Ascending aorta (tissue), 2 donors: ENCODE results near the gene ITGBL1. TPM values are rescaled to one million over a fixed set of nuclear protein-coding genes. Genes with fewer than 3 reads are reported as not detected.

ENCODE experiments used
- DNase-seq, 2 donors: peaks; one replicate each; pipeline ENCODE4 v3.0.0-alpha.2; 2019; ENCODE audit warnings: low spot score in 2 of 2
- H3K27ac ChIP-seq, 2 donors: fragments of 200-600 bp; sonication (generic); one replicate each; pipeline ENCODE4 v1.5.1; 2016 to 2017; ENCODE audit warnings: mild to moderate bottlenecking in 1 of 2
- H3K27me3 ChIP-seq: fragments of 200-600 bp; sonication (generic); one replicate; pipeline ENCODE4 v1.5.1; 2017
- H3K36me3 ChIP-seq, 2 donors: fragments of 200-600 bp; sonication (generic); one replicate each; pipeline ENCODE4 v1.5.1; 2016
- H3K4me1 ChIP-seq, 2 donors: fragments of 200-600 bp; sonication (generic); one replicate each; pipeline ENCODE4 v1.5.1; 2016 to 2017; ENCODE audit warnings: mild to moderate bottlenecking in 1 of 2
- H3K4me3 ChIP-seq, 2 donors: fragments of 200-600 bp; sonication (generic); one replicate each; pipeline ENCODE4 v1.5.1; 2016 to 2017; ENCODE audit warnings: mild to moderate bottlenecking in 1 of 2
- H3K9me3 ChIP-seq, 2 donors: fragments of 200-600 bp; sonication (generic); one replicate each; pipeline ENCODE4 v1.5.1; 2016
- intact Hi-C: fragments of 100-400 bp; cut with DNase I; formaldehyde crosslinking; loops from one replicate; pipeline ENCODE4 v1.15.1; 2023
- total RNA-seq: library from RNA; depleted of rRNA; stranded (reverse); fragments of >200 nt; gene quantifications from one replicate; pipeline ENCODE4 v1.1.0, GENCODE V29; 2016
- TF ChIP-seq, protein P1 (sequence below), 3 experiments: fragments of 200-600 bp in 2 of 3; fragments of 450-650 bp in 1 of 3; sonication (generic) in 2 of 3; IDR thresholded peaks; one replicate each; pipeline ENCODE4 v1.5.1; 2016 to 2019; ENCODE audit warnings: antibody characterized with exemption in 3 of 3, mild to moderate bottlenecking in 1 of 3, moderate library complexity in 1 of 3

ITGBL1 gene
- total RNA-seq, 1 donor from 2014 or later, result 47.1 TPM

DNA sequence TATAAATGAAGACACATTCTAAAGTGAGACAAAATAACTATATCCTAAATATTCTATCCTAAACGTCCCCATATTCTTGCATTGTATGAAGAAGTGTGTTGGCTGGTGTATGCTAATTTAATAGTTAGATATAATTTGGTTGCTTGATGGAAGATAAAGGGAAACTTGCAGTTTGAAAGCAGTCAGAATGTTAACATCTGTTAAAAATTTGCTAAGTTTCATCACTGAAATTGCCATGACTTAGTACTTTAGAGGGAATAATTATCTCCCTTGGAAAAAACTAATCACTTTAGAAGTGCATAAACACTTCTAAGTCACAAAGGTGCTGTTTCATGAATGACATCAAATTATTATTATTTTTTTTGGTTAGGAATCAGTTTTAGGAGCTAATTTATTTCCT lies 61.6 kb downstream of the ITGBL1 start:
- DNase-seq, result no peak
- intact Hi-C loops, result loop anchor here (1.0 kb wide), 1 partner anchor 243 kb away; no protein-coding TSS in a partner anchor
- Histone ChIP-seq H3K4me1 (peaks cover 0 to 7% of the 10 kb centered on the region in 2 donors), H3K27me3 (no peaks in the 10 kb centered on the region), H3K9me3 (no peaks in the 10 kb centered on the region), H3K4me3 (no peak overlapping the region), H3K36me3 (no peaks in the 10 kb centered on the region), H3K27ac (no peak overlapping the region)
- TF ChIP-seq, protein P1, sequence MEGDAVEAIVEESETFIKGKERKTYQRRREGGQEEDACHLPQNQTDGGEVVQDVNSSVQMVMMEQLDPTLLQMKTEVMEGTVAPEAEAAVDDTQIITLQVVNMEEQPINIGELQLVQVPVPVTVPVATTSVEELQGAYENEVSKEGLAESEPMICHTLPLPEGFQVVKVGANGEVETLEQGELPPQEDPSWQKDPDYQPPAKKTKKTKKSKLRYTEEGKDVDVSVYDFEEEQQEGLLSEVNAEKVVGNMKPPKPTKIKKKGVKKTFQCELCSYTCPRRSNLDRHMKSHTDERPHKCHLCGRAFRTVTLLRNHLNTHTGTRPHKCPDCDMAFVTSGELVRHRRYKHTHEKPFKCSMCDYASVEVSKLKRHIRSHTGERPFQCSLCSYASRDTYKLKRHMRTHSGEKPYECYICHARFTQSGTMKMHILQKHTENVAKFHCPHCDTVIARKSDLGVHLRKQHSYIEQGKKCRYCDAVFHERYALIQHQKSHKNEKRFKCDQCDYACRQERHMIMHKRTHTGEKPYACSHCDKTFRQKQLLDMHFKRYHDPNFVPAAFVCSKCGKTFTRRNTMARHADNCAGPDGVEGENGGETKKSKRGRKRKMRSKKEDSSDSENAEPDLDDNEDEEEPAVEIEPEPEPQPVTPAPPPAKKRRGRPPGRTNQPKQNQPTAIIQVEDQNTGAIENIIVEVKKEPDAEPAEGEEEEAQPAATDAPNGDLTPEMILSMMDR (IDR thresholded peaks at IDR 0.05), result no peak

GRCh38 chr13:101514695-101515275 lies 62.3 kb downstream of the ITGBL1 start:
- peaks cover 0 to 7% of the 10 kb centered on the region in 2 donors for H3K4me1 ChIP-seq
- TF ChIP-seq, protein P1 (IDR thresholded peaks at IDR 0.05), result peak; percentile 52 to 69 (median 67)
- no peak overlapping the region for H3K4me3 ChIP-seq
- no peaks in the 10 kb centered on the region for H3K9me3 ChIP-seq
- no peaks in the 10 kb centered on the region for H3K27me3 ChIP-seq
- intact Hi-C loops, result loop anchor here (1.0 to 5.0 kb wide), 3 partner anchors 62 to 243 kb away; partner anchors contain the start of gene ITGBL1
- no peak for DNase-seq
- H3K36me3 ChIP-seq, result no peaks in the 10 kb centered on the region
- no peak overlapping the region for H3K27ac ChIP-seq

GRCh38 chr13:101515504-101515903 lies 63.0 kb downstream of the ITGBL1 start:
- Histone ChIP-seq H3K9me3 (no peaks in the 10 kb centered on the region), H3K27ac (no peak overlapping the region), H3K4me1 (peaks cover 0 to 7% of the 10 kb centered on the region in 2 donors), H3K36me3 (no peaks in the 10 kb centered on the region), H3K27me3 (no peaks in the 10 kb centered on the region), H3K4me3 (no peak overlapping the region)
- TF ChIP-seq, protein P1 (IDR thresholded peaks at IDR 0.05), result no peak
- intact Hi-C loops, result loop anchor here (5.0 kb wide), 2 partner anchors 63 to 112 kb away; partner anchors contain the start of gene ITGBL1
- DNase-seq, result no peak

- TF ChIP-seq, protein P1 (IDR thresholded peaks at IDR 0.05), result no peak
- peaks cover 0 to 7% of the 10 kb centered on the region in 2 donors for H3K4me1 ChIP-seq
- intact Hi-C loops, result loop anchor here (5.0 kb wide), 2 partner anchors 64 to 111 kb away; partner anchors contain the start of gene ITGBL1
Observed at GRCh38 chr13:101516262-101516661, 63.8 kb downstream of the ITGBL1 start.

GRCh38 chr13:101520672-101521071 lies 68.2 kb downstream of the ITGBL1 start:
- peak overlapping the region; percentile 14 to 72 for H3K27ac ChIP-seq
- H3K4me1 ChIP-seq, result peaks cover 0 to 23% of the 10 kb centered on the region in 2 donors
- no peaks in the 10 kb centered on the region for H3K36me3 ChIP-seq
- H3K27me3 ChIP-seq, result no peaks in the 10 kb centered on the region
- H3K9me3 ChIP-seq, result no peaks in the 10 kb centered on the region
- H3K4me3 ChIP-seq, result no peak overlapping the region
- DNase-seq, result no peak
- intact Hi-C loops, result loop anchor here (10.0 kb wide), 1 partner anchor 1074 kb away; the partner anchor contains the start of gene TPP2
- TF ChIP-seq, protein P1 (IDR thresholded peaks at IDR 0.05), result no peak

More at GRCh38 chr13:101516262-101516661, 63.8 kb downstream of the ITGBL1 start:
- Histone ChIP-seq H3K27ac (no peak overlapping the region), H3K27me3 (no peaks in the 10 kb centered on the region), H3K9me3 (no peaks in the 10 kb centered on the region), H3K36me3 (no peaks in the 10 kb centered on the region), H3K4me3 (no peak overlapping the region)
- DNase-seq, result no peak
